GM18517 (cell line): ENCODE results near the gene KCNMA1.

Experiments used
- ATAC-seq: cut with Tn5 transposase; IDR thresholded peaks from one replicate; pipeline ENCODE4 v1.9.1; 2021; ENCODE audit warnings: mild to moderate bottlenecking, moderate library complexity; ENCODE audit not compliant: unreplicated experiment

The KCNMA1 gene

GRCh38 chr10:77075926-77076325 is 561.7 kb downstream of the KCNMA1 start:
- no peak for ATAC-seq

- ATAC-seq, result no peak
Measured at GRCh38 chr10:77074104-77074624, 563.4 kb downstream of the KCNMA1 start.

DNA sequence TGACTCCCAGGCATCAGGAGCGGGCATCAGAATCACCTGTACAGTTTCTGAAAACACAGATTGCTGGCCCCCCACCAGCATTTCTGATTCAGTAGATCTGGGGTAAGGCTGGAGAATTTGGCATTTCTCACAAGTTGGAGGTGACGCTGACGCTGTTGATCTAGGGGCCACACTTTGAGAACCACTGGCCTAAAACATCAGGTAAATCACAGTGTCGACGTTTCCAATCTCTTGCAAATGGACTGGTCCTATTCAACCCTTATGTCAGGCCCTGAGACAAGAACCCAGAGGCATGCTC is 564.0 kb downstream of the KCNMA1 start:
- ATAC-seq, result no peak

- ATAC-seq, result no peak
Measured at GRCh38 chr10:77072836-77073662, 564.6 kb downstream of the KCNMA1 start.

- ATAC-seq, result no peak
Measured at GRCh38 chr10:77072361-77072835, 565.2 kb downstream of the KCNMA1 start.

DNA sequence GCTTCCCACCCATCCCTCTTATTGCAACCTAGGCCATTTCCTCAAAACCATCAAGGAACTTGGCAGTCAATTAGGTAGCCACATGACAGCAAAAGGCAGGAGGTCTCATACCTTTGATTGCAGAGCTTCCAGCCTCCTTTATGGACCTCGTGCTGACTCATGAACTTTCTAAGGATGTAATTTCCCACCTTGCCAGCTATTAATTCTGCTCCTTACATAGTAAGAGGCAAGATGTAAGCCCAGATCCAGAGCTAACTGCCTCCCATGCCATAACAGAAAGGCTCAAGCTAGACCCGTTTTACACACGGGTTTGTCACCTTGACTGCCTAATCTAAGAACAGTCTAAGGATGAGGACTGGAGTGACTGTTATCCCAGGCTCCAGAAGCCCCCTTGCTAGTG is 565.7 kb downstream of the KCNMA1 start:
- ATAC-seq, result no peak

DNA sequence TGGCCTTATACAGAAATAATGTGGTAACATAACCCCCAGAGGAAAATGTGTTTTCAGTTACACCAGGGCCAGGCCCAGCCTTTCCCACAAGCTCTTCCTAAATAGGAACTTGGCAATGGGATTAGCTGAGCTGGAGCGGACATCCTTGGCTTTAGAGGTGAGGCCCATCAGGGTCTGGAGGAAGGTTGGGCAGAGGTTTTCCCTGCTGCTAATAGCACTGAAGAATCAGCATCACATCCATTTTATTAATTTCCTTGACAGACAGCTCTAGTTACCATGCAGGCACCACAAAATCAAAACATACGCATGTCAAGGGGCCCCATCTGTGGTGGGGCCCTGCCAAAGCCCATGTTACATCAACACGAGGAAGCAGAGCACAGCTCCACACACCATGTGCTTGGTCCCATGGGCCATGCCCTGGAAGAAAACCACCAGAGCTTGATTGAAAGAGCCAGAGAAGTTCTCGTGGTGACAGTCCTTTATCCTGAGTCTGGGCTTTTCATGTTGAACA is 566.6 kb downstream of the KCNMA1 start:
- no peak for ATAC-seq

- no peak for ATAC-seq
Measured at GRCh38 chr10:77070346-77070745, 567.3 kb downstream of the KCNMA1 start.

- no peak for ATAC-seq
Measured at GRCh38 chr10:77068969-77069368, 568.6 kb downstream of the KCNMA1 start.

- ATAC-seq, result no peak
Measured at GRCh38 chr10:77068272-77068671, 569.3 kb downstream of the KCNMA1 start.

DNA sequence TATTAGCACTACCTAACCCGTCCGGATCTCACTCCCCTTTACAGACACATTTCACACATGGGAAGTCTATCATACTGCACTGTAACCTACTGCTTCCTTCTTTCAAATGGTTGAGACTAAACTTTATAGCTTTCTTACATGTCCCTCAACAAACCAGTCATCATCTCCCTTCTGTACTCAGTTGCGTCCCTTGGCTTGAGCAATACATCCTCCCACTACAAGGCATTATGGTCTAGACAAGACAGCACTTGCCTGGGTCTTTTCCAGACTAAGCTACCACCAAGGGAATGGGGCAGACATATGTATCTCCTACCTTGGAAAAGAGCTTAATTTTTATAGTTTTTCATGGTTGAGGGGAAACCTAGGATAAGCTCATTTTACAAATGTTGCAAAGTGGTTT is 575.2 kb downstream of the KCNMA1 start:
- ATAC-seq, result no peak

GRCh38 chr10:77060913-77061312 is 576.7 kb downstream of the KCNMA1 start:
- ATAC-seq, result no peak

DNA sequence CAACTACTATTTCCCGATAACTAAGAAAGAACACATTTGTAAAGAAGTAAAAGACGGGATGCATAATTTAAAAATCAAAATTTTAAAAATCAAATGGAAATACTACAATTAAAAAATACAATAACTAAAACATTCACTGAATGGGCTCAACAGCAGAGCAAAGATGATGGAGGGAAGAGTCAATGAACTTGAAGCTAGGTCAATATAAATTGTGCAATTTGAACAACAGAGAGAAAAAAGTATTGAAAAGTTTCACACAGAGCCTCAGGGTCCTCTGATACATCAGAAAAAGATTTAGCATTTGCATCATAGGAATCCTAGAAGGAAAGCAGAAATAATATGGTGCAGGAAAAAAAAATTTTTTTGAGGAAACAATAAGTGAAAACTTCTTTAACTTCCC is 581.0 kb downstream of the KCNMA1 start:
- no peak for ATAC-seq

- ATAC-seq, result no peak
Measured at GRCh38 chr10:77052593-77052992, 585.0 kb downstream of the KCNMA1 start.

GRCh38 chr10:77051837-77052236 is 585.8 kb downstream of the KCNMA1 start:
- no peak for ATAC-seq

- no peak for ATAC-seq
Measured at GRCh38 chr10:77049896-77050295, 587.7 kb downstream of the KCNMA1 start.

GRCh38 chr10:77049146-77049545 is 588.5 kb downstream of the KCNMA1 start:
- no peak for ATAC-seq

DNA sequence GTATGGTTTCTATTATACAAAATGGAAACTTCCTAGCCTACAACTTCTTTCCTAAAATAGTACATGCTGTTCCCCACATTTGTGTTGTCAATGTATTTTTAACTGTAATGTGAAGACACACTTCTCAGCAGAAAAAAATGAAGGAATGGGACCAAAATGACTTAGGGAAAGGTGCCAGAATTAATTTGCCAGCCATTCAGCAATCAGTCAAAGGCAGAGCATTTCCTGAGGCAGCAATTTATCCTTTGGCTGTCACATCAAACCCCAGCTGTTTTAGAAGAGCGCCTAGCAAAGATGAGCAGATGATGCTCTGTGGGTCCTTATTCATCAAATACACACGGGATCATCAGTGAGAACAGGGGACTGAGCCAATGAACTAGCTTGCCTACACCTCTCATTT is 592.5 kb downstream of the KCNMA1 start:
- ATAC-seq, result no peak

- no peak for ATAC-seq
Measured at GRCh38 chr10:77043420-77043763, 594.2 kb downstream of the KCNMA1 start.

DNA sequence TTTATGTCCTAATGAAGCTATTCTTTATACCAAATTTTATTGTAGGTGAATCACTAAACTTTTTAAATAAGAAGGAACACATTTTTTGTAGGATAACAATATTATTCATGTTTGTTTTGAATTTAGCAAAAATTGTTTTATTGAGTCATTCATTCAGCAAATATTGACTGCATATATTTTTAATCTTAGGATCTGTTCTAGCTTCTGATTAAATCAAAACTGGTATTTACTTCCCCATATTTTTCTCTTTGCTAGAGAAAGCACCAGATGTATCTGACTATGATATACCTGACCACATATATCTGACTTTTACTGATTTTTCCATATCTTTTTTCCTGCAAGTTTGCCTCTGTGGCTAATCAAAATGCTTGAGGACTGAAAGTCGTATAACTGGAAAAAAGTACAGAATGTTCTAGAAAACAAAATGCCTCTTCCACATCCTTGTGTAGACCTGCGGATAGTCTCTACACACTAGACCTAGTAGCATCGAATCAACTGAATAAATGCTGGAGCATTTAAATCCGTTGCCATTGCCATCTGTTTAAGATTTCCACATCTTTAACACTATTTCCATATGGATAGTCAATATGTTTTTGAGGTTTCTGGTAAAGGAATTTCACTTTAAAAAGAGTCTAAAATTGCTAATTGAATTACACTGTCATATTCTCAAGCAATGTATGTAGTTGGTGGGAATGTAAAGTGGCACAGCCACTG is 594.7 kb downstream of the KCNMA1 start:
- ATAC-seq, result no peak

DNA sequence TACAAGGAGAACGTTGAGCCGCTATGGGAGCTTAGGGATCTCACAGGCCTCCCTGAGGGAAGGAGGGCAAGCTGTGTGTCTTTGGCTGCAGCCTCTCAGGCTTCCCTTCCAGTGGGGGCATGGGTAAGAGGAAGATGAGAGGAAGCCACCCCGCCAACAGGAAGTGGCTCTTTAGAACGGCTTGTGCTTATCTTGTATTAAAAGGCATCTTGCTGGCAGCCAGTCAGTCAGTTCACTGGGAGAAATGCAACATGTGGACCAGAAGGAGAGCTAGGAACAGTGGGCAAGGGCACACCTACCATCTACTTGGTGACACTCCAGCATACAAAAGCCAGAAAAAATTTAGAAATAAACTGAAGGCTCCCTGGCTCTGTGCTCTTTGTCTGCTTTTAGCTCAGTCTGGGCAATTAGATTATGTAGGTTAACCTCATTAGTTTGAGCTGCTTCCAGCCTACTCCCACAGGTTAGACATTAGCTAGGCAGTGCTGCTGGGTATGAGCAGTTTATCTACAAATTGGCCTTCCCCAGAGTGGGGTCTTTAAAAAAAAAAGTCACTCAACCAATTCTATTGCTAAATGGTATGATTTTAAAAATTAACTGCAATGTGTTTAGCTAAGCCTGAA is 595.9 kb downstream of the KCNMA1 start:
- ATAC-seq, result no peak

DNA sequence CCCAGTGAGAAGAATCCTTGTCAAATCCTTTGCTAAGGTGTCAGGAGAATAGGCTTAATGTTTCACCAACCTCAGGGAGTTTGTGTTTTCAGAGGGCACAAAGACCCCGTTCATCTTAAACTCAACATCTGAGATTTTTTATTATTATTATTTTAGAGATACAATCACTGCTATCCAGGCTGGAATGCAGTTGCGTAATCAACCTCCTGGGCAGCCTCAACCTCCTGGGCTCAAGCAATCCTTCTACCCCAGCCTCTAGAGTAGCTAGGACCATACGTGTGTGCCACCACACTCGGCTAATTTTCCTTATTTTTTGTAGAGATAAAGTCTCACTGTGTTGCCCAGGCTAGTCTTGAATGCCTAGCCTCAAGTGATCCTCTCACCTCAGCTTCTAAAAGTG is 599.2 kb downstream of the KCNMA1 start:
- ATAC-seq, result no peak
